ENCODE measurements around the gene ASB14.

Gene ASB14

GRCh38 chr3:57261119-57261518, 31.4 kb downstream of the ASB14 start:
- DNase-seq (ENCODE audit: low spot score) = no peak

- no peak for DNase-seq (ENCODE audit: low spot score)
These were observed 34.8 kb downstream of the ASB14 start for GRCh38 chr3:57257678-57258077.

GRCh38 chr3:57256844-57257243, 35.6 kb downstream of the ASB14 start:
- DNase-seq (ENCODE audit: low spot score) = no peak

DNA sequence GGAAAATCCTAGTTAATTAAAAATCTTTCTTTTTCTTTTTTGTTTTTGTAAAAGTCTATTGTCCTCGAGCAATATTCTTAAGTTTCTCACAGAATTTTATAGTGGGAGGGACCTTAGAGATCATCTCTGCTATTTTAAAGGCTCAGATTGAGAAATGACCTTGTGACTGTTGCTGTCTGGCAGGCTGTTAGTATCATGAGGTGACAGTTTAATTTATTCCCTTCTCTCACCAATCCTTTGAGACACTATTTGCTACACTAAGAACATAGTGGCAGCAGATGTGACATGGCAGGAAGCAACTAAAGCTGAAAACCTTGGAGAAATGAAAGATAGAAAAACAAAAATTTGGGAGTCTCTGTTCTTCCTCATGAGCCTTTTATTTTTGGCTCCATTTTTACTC, 40.1 kb downstream of the ASB14 start:
- DNase-seq (ENCODE audit: low spot score) = peak; percentile 20

- DNase-seq (ENCODE audit: low spot score) = no peak
These were observed 47.5 kb downstream of the ASB14 start for GRCh38 chr3:57244946-57245345.

DNA sequence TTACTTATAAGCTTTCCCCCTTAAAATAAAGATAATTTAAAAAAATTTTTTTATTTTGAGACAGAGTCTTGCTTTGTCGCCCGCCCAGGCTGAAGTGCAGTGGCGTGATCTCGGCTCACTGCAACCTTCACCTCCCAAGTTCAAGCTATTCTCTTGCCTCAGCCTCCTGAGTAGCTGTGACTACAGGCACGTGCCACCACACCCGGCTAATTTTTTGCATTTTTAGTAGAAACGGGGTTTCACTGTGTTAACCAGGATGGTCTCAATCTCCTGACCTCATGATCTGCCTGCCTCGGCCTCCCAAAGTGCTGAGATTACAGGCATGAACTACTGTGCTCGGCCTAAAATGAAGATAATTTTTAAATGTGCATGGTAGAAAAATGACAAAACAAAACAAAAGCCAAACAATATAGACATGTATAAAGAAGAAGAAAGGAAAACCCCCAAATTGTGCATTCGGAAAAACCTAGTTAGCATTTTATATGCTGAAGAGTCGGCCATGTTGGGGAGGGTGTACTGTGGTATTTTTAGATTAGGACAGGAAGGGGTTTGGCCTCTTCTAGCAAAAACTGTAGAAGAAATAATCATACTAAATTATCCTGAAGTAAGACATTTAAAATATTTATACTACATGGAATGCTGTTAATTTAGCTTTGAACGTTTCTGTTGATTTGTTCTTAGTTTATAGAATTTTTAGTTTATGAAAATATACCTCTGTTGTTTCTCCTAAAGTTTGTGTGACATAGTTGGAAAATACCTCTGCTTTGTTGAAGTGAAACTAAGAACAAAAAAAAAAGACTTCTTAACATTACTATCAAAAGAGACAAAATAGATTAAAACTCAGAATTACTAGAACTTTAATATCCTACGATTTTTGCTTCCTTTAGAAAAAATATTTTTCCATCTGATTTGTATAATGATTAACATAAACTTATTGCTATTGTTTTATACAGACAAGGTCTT, 57.6 kb downstream of the ASB14 start:
- no peak for DNase-seq (ENCODE audit: low spot score)

GRCh38 chr3:57233799-57234198, 58.7 kb downstream of the ASB14 start:
- no peak for DNase-seq (ENCODE audit: low spot score)

DNA sequence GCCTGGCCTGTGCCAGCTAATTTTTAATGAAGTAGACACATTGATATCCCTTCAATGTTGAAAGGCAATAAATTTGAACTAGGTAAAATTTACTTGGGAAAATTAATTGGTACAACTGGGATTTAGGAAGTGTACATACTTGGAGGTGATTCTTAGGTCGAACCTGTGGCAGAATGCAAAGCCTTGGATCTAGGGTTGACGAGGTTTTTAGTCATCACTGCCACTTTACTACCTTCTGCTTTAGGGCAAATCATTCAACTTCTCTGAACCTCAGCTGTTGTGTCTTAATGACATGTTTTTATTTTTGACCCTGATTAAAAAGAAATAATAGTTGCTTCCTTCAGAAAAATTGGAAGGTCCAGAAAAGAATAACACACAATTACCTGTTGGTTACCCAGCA, 62.5 kb downstream of the ASB14 start:
- DNase-seq (ENCODE audit: low spot score) = no peak

DNA sequence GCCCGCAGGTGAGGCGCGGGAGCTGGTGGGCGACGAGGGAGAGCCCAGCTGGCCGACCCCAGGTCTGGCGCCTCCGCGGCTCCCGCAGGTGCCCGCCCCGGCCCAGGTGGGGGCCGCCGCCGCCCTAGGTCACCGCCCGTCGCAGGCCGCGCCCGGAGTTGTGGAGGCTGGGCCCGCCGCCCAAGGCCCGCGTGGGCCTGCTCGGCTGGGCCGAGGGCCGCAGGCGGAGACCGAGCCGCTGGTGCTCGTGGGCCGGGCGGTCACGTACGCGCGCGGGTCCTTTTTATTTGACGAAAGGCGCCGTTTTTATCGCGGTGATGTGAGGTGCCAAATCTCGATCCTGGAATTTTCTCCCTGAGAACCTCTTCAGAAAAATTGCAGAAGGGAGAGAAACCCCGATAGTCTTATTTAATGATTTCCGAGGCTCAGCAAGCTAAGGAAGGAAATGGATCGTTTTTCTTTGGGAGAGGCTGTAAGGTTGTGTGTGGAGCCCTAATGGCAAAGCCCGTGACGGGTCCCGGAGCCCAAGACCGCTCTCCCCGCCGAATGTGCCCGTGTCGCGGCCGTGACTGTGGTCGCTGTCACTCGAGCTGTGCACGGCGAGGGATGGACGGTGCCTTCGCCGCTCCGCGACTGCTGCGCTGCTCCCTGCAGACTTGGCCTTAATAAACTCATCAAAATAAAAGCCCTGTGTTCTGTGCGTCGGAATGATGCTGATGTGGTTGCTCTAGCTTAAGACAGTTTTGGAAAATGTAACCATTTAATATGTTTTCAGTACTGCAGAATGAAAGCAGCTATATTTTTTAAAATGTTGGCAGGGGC, 64.3 kb downstream of the ASB14 start:
- peak; percentile 68 for DNase-seq (ENCODE audit: low spot score)

DNA sequence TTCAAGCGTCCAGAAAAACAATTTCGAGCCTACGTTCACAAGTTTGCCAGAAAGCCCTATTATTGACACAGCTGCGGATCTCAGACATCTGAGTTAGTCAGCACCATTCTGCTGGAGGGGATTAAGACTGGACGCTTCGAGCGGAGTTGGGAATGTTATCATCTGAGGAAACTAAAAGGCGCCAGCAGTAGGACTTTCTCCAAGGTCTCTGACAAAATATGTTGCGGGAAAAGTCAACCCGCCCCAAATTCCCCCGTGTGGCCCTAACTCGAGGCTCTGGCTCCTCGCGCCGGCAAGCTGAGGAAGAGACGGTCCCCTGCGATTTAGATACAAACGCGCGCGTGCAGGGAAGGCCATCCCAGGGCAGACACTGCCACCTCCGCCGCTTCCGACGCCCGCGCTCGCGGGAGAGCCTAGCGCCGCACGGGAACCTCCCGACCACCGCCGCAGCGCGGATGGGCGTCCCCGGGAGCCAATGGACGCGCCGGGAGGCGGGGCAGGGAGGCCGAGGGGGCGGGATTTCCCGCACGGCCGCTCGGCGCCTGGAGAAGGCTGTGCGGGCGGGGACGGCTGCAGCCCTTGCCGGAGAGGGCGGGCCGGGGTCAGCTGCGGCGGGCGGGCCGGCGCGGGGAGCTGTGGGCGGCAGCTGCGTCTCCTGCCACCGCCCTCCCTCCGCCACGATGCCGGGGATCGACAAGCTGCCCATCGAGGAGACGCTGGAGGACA, 65.1 kb downstream of the ASB14 start, which contains the start of gene APPL1:
Gene APPL1 (plus strand): TSS at position 526 of the 726 bp plus-strand sequence. CDS start 155 bp downstream, at position 681.
- DNase-seq (ENCODE audit: low spot score) = peak; percentile 92

DNA sequence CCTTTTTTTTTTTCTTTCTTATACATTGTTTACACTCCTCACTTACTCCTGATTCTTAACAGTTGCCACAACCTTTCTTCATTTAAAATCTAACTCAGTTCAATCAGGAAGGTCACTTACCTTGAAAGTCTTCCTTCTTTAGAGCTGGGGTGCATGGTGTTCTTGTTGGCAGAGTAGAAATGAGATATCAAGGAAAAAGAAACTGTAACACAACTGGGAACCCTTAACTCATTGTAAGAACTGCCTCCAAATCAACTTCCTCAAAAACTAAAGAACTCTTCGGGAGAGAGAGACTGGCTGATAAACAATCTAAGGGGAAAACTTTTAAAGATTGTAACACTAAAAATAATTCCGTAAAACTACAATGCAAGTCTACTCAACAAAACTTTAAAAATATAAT, 66.3 kb downstream of the ASB14 start:
- peak; percentile 37 for DNase-seq (ENCODE audit: low spot score)

DNA sequence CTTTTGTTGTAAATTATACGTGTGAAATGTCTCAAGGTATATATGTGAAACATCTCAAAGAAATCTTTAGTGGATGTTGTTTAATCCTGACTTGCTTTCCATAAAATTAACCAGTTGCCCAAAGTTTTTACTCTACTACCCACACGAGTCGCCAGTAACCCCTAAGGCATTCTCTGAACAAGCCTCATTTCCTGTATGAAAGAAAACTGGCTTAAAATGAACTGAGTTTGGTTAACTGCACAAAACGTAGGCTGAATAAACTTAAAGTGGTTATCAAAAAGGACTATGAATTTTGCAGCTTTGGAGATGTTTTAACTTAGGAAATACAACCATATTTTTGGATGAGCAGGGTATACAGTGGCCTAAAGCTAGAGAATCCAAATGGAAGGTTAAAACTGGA, 67.6 kb downstream of the ASB14 start:
- no peak for DNase-seq (ENCODE audit: low spot score)

GRCh38 chr3:57221883-57222282, 70.6 kb downstream of the ASB14 start:
- DNase-seq (ENCODE audit: low spot score) = peak; percentile 55
